PC-9 (cell line): ENCODE measurements around the gene CCDC170.

Experiments
- EZH2 ChIP-seq: fragments of 200-600 bp; sonication (generic); IDR thresholded peaks from 2 replicates; pipeline ENCODE4 v1.8.0; 2017; ENCODE audit warnings: antibody characterized with exemption, low read depth
- TF ChIP-seq, protein P1 (sequence below): fragments of 200-600 bp; sonication (generic); conservative IDR thresholded peaks from 2 replicates; pipeline ENCODE4 v1.6.1; 2017; ENCODE audit warnings: mixed run types, antibody characterized with exemption, mild to moderate bottlenecking, moderate library complexity

DNA sequence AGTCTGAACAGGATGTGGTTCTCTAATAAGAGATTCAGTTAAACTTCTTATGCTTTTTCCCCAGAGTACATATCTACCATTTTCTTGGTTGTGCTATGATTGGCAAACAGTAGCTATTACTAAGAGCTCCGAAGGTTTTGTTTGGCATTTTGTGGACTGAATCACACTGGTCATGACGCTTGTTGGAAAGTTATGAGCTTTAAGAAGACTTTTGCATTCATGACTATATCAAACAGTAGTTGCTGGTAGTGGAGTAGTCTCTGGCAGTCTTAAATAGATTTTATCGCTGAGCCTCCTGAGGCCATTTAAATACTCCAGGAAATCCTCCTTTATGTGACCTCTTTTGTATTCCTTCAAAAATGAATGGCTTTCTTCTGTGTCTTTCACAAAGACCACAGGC is 40.8 kb downstream of the CCDC170 start:
- TF ChIP-seq, protein P1, sequence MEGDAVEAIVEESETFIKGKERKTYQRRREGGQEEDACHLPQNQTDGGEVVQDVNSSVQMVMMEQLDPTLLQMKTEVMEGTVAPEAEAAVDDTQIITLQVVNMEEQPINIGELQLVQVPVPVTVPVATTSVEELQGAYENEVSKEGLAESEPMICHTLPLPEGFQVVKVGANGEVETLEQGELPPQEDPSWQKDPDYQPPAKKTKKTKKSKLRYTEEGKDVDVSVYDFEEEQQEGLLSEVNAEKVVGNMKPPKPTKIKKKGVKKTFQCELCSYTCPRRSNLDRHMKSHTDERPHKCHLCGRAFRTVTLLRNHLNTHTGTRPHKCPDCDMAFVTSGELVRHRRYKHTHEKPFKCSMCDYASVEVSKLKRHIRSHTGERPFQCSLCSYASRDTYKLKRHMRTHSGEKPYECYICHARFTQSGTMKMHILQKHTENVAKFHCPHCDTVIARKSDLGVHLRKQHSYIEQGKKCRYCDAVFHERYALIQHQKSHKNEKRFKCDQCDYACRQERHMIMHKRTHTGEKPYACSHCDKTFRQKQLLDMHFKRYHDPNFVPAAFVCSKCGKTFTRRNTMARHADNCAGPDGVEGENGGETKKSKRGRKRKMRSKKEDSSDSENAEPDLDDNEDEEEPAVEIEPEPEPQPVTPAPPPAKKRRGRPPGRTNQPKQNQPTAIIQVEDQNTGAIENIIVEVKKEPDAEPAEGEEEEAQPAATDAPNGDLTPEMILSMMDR: no peak
- TF ChIP-seq EZH2: no peak
